OCI-LY3 (cell line): ENCODE measurements around the gene NCMAP.
"Not testable (repeated sequence)": the region's sequence is repeated elsewhere in the genome, so short reads cannot be mapped to it uniquely, and the experiment has no call there.

ENCODE experiments used
- H2AFZ ChIP-seq: fragments of 200-600, 300-600 bp; shearing (Covaris generic); 2 replicates; pipeline ENCODE4 v1.6.0; 2014; ENCODE audit warnings: antibody characterized with exemption, low read depth, low read length
- H3K27ac ChIP-seq: fragments of 200-600, 300-600 bp; sonication (generic); 2 replicates; pipeline ENCODE4 v1.5.1; 2014; ENCODE audit warnings: mild to moderate bottlenecking, low read length, moderate library complexity, mixed read lengths
- H3K27me3 ChIP-seq: fragments of 200-600, 300-600 bp; sonication (generic); 2 replicates; pipeline ENCODE4 v1.6.1; 2014; ENCODE audit warnings: low read depth, low read length, mixed read lengths
- H3K36me3 ChIP-seq: fragments of 200-600, 300-600 bp; sonication (generic); replicated peaks from 2 replicates; pipeline ENCODE3; 2014; ENCODE audit warnings: low read depth, low read length, mixed read lengths
- H3K4me1 ChIP-seq: fragments of 300-600, 200-600 bp; sonication (generic); 2 replicates; pipeline ENCODE4 v1.6.1; 2014; ENCODE audit warnings: low read length, mixed read lengths
- H3K4me2 ChIP-seq: fragments of 200-600, 300-600 bp; sonication (generic); 2 replicates; pipeline ENCODE4 v1.6.1; 2014; ENCODE audit warnings: low read length, mixed read lengths
- H3K4me3 ChIP-seq: fragments of 300-600, 200-600 bp; sonication (generic); 2 replicates; pipeline ENCODE4 v1.5.1; 2014; ENCODE audit warnings: antibody characterized with exemption, mild to moderate bottlenecking, low read length, moderate library complexity
- H3K79me2 ChIP-seq: fragments of 300-600, 200-600 bp; shearing (Covaris generic); 2 replicates; pipeline ENCODE4 v1.6.1; 2014; ENCODE audit warnings: mild to moderate bottlenecking, low read length, mixed read lengths
- H3K9ac ChIP-seq: fragments of 300-600, 200-600 bp; shearing (Covaris generic); 2 replicates; pipeline ENCODE4 v1.6.0; 2014; ENCODE audit warnings: mild to moderate bottlenecking, low read length, moderate library complexity
- H3K9me3 ChIP-seq: fragments of 200-600, 300-600 bp; shearing (Covaris generic); 2 replicates; pipeline ENCODE4 v1.6.1; 2014; ENCODE audit warnings: low read length, mixed read lengths; ENCODE audit not compliant: insufficient read depth
- H4K20me1 ChIP-seq: fragments of 200-600, 300-600 bp; sonication (generic); 2 replicates; pipeline ENCODE4 v1.6.1; 2016; ENCODE audit warnings: low read length, mixed read lengths; ENCODE audit not compliant: insufficient read depth
- CTCF ChIP-seq: fragments of 200-600, 300-600 bp; sonication (generic); IDR thresholded peaks from 2 replicates; pipeline ENCODE4 v1.5.1; 2014; ENCODE audit warnings: antibody characterized with exemption, low read length, low read depth
- EZH2phosphoT487 ChIP-seq: fragments of 200-600 bp; shearing (Covaris generic); IDR thresholded peaks from 2 replicates; pipeline ENCODE4 v1.6.1; 2018; ENCODE audit warnings: antibody characterized with exemption, mixed run types, low read depth

NCMAP gene

GRCh38 chr1:24547195-24547594 is 8.7 kb upstream of the NCMAP start:
- Histone ChIP-seq H3K4me3 (no peak overlapping the region), H3K9ac (no peak overlapping the region), H3K36me3 (no peaks in the 10 kb centered on the region), H3K27me3 (no peaks in the 10 kb centered on the region; the same call in 1 of the 2 replicates), H3K79me2 (no peaks in the 10 kb centered on the region), H4K20me1 (no peaks in the 10 kb centered on the region), H3K9me3 (no peaks in the 10 kb centered on the region), H3K27ac (no peak overlapping the region), H3K4me2 (no peak overlapping the region), H3K4me1 (peaks cover 10% of the 10 kb centered on the region), H2AFZ (no peak overlapping the region)
- TF ChIP-seq CTCF = no peak
- no peak for TF ChIP-seq EZH2phosphoT487

DNA sequence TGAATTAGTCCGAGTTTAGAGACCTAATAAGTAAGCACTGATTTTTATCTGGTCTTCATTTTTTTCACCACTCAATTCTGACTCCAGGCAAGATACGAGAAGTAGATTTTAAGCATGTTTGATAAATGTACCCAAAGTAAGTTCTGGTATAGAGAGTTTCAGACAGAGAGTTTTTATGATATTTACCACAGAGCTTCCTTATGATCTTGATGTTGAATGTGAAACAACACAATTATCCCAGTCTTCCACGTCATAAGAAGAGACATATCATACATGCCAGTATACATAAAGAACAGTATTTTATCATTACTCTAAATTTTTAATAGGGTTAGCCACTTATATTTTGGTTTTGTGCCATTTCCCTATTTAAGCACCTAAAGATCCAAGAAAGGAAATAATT is 7.8 kb upstream of the NCMAP start:
- Histone ChIP-seq H3K27ac (no peak overlapping the region), H3K4me1 (0 out of 2 replicates have a peak, but pooled peaks cover 5% of the 10 kb centered on the region), H3K9ac (no peak overlapping the region), H3K27me3 (no peaks in the 10 kb centered on the region; the same call in 1 of the 2 replicates), H3K4me2 (no peak overlapping the region), H3K36me3 (no peaks in the 10 kb centered on the region), H2AFZ (no peak overlapping the region), H3K4me3 (no peak overlapping the region), H4K20me1 (no peaks in the 10 kb centered on the region), H3K9me3 (no peaks in the 10 kb centered on the region), H3K79me2 (no peaks in the 10 kb centered on the region)
- no peak for TF ChIP-seq EZH2phosphoT487
- no peak for TF ChIP-seq CTCF

DNA sequence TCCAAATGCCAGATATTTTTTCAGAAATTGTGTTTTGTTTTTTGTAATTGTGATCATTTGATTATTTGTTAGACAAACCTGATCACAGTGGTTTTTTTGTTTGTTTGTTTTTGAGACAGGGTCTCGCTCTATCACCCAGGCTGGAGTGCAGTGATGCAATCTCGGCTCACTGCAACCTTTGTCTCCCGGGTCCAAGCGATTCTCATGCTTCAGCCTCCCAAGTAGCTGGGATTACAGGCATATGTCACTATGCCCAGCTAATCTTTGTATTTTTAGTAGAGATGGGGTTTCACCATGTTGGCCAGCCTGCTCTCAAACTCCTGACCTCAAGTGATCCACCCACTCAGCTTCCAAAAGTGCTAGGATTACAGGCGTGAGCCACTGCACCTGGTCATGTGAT is 6.7 kb upstream of the NCMAP start:
- H3K9ac ChIP-seq, H3K79me2 ChIP-seq, H3K4me1 ChIP-seq, H3K4me3 ChIP-seq, H4K20me1 ChIP-seq, H3K9me3 ChIP-seq, H3K27me3 ChIP-seq, H3K27ac ChIP-seq, H3K36me3 ChIP-seq, H3K4me2 ChIP-seq, H2AFZ ChIP-seq: not testable (repeated sequence)

DNA sequence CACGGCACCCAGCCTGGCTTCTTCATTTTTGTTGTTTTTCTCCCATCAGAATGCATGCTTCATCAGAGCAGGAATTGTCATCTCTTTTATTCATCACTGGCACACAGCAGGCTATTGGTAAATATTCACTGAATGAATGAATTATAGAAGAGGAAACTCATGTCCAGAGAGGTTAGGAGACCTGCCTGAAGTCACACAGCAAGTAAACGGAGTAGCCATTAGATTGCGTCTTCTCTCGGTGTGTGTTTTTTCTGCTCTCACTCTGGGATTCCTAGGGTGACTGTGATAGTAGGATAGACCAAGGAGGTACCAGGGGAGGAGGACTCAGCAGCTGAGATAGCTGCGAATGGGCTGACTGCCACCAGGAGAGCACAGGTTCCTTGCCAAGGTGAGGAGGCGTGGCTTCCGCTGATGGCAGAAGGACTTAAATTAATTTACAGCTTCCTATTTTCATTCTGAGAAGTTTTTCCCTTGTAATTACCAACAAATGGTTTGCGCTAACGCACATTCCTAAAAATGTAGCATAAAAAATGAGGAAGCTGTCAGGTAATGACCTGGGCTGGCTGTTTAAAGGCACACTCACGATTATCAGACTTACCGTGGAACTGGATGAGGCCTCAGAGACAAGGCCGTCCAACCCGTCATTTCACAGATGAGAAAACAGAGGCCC is 4.5 kb upstream of the NCMAP start:
- Histone ChIP-seq H3K27ac (no peak overlapping the region), H2AFZ (no peak overlapping the region), H3K4me2 (peak overlapping the region; percentile 20; the same call in 1 of the 2 replicates), H3K9ac (no peak overlapping the region), H3K4me3 (no peak overlapping the region), H3K79me2 (no peaks in the 10 kb centered on the region), H3K9me3 (no peaks in the 10 kb centered on the region), H3K36me3 (no peaks in the 10 kb centered on the region), H4K20me1 (no peaks in the 10 kb centered on the region), H3K27me3 (peaks cover 7% of the 10 kb centered on the region; the same call in 1 of the 2 replicates), H3K4me1 (0 out of 2 replicates have a peak, but pooled peaks cover 5% of the 10 kb centered on the region)
- TF ChIP-seq EZH2phosphoT487 = no peak

DNA sequence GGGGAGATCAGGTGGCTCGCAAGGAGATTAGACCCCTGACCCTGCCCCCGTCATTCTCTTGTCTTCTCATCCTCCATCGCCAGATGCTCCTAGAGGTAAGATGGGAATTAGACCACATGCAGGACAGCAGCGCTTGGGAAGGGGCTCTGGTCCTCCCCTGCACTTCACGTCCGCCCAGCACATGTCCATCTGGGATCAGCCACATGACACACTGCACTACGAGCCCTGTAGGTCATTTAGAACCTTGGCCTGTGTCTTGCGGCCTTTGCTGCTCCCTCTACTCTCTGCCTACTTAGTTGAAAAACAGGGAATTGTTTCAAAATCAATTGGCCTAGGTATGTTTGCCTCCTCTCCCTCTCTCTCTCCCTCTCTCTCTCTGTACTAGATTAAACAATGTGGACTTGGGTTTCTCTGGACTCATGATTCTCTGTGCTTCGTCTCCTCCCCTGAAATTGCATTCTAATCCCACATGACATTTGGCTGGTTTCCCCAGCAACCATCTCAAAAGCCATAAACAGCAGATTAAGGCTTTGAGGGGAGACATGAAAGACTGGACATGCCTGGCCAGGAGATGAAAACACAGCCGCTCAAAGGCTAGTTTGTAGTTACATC is 3.8 kb upstream of the NCMAP start:
- H3K4me2 ChIP-seq = peak overlapping the region; percentile 20; the same call in 1 of the 2 replicates
- H3K9me3 ChIP-seq = no peaks in the 10 kb centered on the region
- H3K4me1 ChIP-seq = 0 out of 2 replicates have a peak, but pooled peaks cover 5% of the 10 kb centered on the region
- no peaks in the 10 kb centered on the region for H4K20me1 ChIP-seq
- H3K36me3 ChIP-seq = no peaks in the 10 kb centered on the region
- TF ChIP-seq EZH2phosphoT487 = no peak
- no peak for TF ChIP-seq CTCF
- H3K9ac ChIP-seq = no peak overlapping the region
- H3K27me3 ChIP-seq = peaks cover 7% of the 10 kb centered on the region; the same call in 1 of the 2 replicates
- H3K4me3 ChIP-seq = no peak overlapping the region
- no peak overlapping the region for H2AFZ ChIP-seq
- no peak overlapping the region for H3K27ac ChIP-seq
- no peaks in the 10 kb centered on the region for H3K79me2 ChIP-seq
